ENCODE measurements around the gene SCN5A. TPM values are rescaled to one million over a fixed set of nuclear protein-coding genes. Genes with fewer than 3 reads are reported as not detected.

The SCN5A gene
- total RNA-seq, 2 donors from 2014 or later, result 4.5 to 5.6 TPM

- no peak overlapping the region for H3K4me3 ChIP-seq (ENCODE audit: low read length)
- H3K9me3 Mint-ChIP-seq, result no peaks in the 10 kb centered on the region
- no peaks in the 10 kb centered on the region for H3K36me3 ChIP-seq (ENCODE audit: control insufficient read depth, insufficient read depth, low read length)
- H3K4me1 ChIP-seq (ENCODE audit: control insufficient read depth, insufficient read depth, low read length), result peaks cover 4% of the 10 kb centered on the region
- H3K9ac ChIP-seq (ENCODE audit: extremely low read depth, low read length, poor library complexity, severe bottlenecking), result no peak overlapping the region
- peaks cover 5% of the 10 kb centered on the region for H3K27me3 Mint-ChIP-seq (ENCODE audit: insufficient read depth)
- DNase-seq, result peak; percentile 31
- no peaks in the 10 kb centered on the region for H3K36me3 Mint-ChIP-seq (ENCODE audit: low read depth)
- no peak overlapping the region for H3K27ac ChIP-seq (ENCODE audit: low read depth, low read length)
- no peak overlapping the region for H3K27ac Mint-ChIP-seq
- H3K4me1 Mint-ChIP-seq, result peaks cover 2% of the 10 kb centered on the region
- H3K9me3 ChIP-seq (ENCODE audit: control insufficient read depth, low read length), result no peaks in the 10 kb centered on the region
- peaks cover 39% of the 10 kb centered on the region for H3K27me3 ChIP-seq (ENCODE audit: control insufficient read depth, insufficient read depth, low read length, poor library complexity, severe bottlenecking)
- H3K4me3 Mint-ChIP-seq, result no peak overlapping the region
- no peak for TF ChIP-seq CTCF (conservative IDR thresholded peaks at IDR 0.05)
- 89 to 97% methylated on average over 5 of the region's 5 CpGs for WGBS, 2 experiments (ENCODE audit: insufficient coverage in 1 of 2, insufficient read length in 1 of 2)
Measured at GRCh38 chr3:38643592-38643991, 5.9 kb downstream of the SCN5A start.

DNA sequence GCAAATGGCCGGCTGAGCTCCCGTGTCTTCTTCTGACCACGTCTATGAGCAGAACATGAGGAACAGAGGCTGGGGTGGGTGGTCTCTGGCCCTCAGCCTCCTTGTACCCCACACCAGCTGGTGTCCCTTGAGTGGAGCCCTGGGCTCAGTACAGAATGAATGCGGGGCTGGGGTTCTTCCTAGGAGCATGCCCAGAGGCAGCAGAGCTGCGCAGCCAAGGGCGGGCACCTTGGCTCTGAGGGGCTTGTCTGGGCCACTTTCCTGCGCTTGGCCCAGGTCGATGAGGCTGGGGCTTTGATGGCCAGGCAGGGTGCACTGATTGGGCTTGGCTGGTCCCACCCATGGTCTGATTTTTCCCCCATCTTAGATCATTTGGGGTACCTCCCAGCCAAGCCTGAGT is 6.4 kb downstream of the SCN5A start:
- H3K4me3 Mint-ChIP-seq, result no peak overlapping the region
- Histone ChIP-seq H3K4me1 (ENCODE audit: control insufficient read depth, insufficient read depth, low read length) (peaks cover 4% of the 10 kb centered on the region), H3K4me3 (ENCODE audit: low read length) (no peak overlapping the region), H3K36me3 (ENCODE audit: control insufficient read depth, insufficient read depth, low read length) (no peaks in the 10 kb centered on the region), H3K9ac (ENCODE audit: extremely low read depth, low read length, poor library complexity, severe bottlenecking) (no peak overlapping the region), H3K27ac (ENCODE audit: low read depth, low read length) (no peak overlapping the region), H3K27me3 (ENCODE audit: control insufficient read depth, insufficient read depth, low read length, poor library complexity, severe bottlenecking) (peaks cover 34% of the 10 kb centered on the region), H3K9me3 (ENCODE audit: control insufficient read depth, low read length) (no peaks in the 10 kb centered on the region)
- no peaks in the 10 kb centered on the region for H3K9me3 Mint-ChIP-seq
- peak; percentile 28 for DNase-seq
- H3K27me3 Mint-ChIP-seq (ENCODE audit: insufficient read depth), result peaks cover 5% of the 10 kb centered on the region
- no peak for TF ChIP-seq CTCF (conservative IDR thresholded peaks at IDR 0.05)
- H3K4me1 Mint-ChIP-seq, result no peaks in the 10 kb centered on the region
- no peak overlapping the region for H3K27ac Mint-ChIP-seq
- WGBS, 2 experiments (ENCODE audit: insufficient coverage in 1 of 2, insufficient read length in 1 of 2), result 92 to 93% methylated on average over 4 to 8 of the region's 8 CpGs
- H3K36me3 Mint-ChIP-seq (ENCODE audit: low read depth), result no peaks in the 10 kb centered on the region

DNA sequence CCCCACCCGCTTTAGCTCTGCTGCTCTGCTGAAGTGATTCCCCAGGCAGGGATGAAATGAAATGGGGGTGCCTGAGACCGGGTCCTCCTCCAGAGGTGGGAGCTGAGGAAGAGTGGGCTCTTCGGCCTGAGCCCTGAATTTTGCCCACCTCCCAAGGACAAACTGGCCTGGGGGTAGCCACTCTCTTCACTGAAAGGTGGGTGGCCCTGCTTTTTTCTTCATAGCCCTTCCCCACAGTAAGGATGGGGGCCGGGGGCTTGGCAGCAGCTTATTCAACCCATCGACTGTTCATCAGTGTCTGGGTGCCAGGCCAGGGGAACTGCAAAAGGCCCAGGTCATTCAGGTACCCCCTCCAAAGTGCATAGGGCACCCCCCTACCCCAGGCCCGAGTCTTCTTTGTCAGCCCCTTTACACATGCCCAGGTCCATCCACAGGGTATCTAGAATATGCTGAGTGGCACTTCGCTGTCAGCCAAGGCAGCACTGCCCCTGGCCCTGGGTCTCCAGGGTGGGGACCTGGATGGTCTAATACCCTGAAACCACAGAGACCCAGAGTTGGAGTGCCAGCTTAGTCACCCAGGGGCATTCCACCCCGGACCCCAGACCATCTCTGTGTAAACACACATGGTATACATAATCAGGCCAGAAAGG is 7.9 kb downstream of the SCN5A start:
- no peak overlapping the region for H3K4me3 Mint-ChIP-seq
- Histone ChIP-seq H3K27ac (ENCODE audit: low read depth, low read length) (no peak overlapping the region), H3K9ac (ENCODE audit: extremely low read depth, low read length, poor library complexity, severe bottlenecking) (no peak overlapping the region), H3K4me3 (ENCODE audit: low read length) (no peak overlapping the region), H3K36me3 (ENCODE audit: control insufficient read depth, insufficient read depth, low read length) (no peaks in the 10 kb centered on the region), H3K27me3 (ENCODE audit: control insufficient read depth, insufficient read depth, low read length, poor library complexity, severe bottlenecking) (peaks cover 20% of the 10 kb centered on the region), H3K4me1 (ENCODE audit: control insufficient read depth, insufficient read depth, low read length) (peaks cover 4% of the 10 kb centered on the region), H3K9me3 (ENCODE audit: control insufficient read depth, low read length) (no peaks in the 10 kb centered on the region)
- peaks cover 9% of the 10 kb centered on the region for H3K27me3 Mint-ChIP-seq (ENCODE audit: insufficient read depth)
- no peak for TF ChIP-seq CTCF (conservative IDR thresholded peaks at IDR 0.05)
- H3K4me1 Mint-ChIP-seq, result no peaks in the 10 kb centered on the region
- no peaks in the 10 kb centered on the region for H3K9me3 Mint-ChIP-seq
- no peak for DNase-seq
- no peaks in the 10 kb centered on the region for H3K36me3 Mint-ChIP-seq (ENCODE audit: low read depth)
- no peak overlapping the region for H3K27ac Mint-ChIP-seq
- WGBS, 2 experiments (ENCODE audit: insufficient coverage in 1 of 2, insufficient read length in 1 of 2), result 76 to 78% methylated on average over 5 to 8 of the region's 8 CpGs

All from endodermal cell (in vitro differentiated cells).